Brain microvascular endothelial cell (primary cell): Measurements from ENCODE around the gene RPL6.

Source experiments
- DNase-seq: peaks from one replicate; pipeline ENCODE4 v3.0.0-alpha.2; 2020
- H3K27ac ChIP-seq: fragments of 250-450 bp; sonication (Bioruptor Pico); 2 replicates; pipeline ENCODE4 v1.5.1; 2020; ENCODE audit warnings: mild to moderate bottlenecking, moderate library complexity
- H3K27me3 ChIP-seq: fragments of 250-450 bp; sonication (Bioruptor Pico); replicated peaks from 2 replicates; pipeline ENCODE4 v1.5.1; 2020; ENCODE audit warnings: mild to moderate bottlenecking
- H3K36me3 ChIP-seq: fragments of 250-450 bp; sonication (Bioruptor Pico); replicated peaks from 2 replicates; pipeline ENCODE4 v1.5.1; 2020; ENCODE audit warnings: mild to moderate bottlenecking
- H3K4me3 ChIP-seq: 2 replicates; pipeline ENCODE4 v1.5.1; 2011; ENCODE audit warnings: low read depth, mild to moderate bottlenecking, control low read depth, low read length, moderate library complexity
- in situ Hi-C: cut with HindIII; loops from 2 replicates; pipeline ENCODE4 v1.10.0; 2017; ENCODE audit warnings: low sequenced_read_pairs, low pct_ligation_motif_present
- TF ChIP-seq, protein P1 (sequence below): IDR thresholded peaks from 2 replicates; pipeline ENCODE4 v1.5.1; 2011; ENCODE audit warnings: low read depth, mild to moderate bottlenecking, moderate library complexity, low read length, control low read depth, inconsistent platforms; ENCODE audit errors: missing control alignments

The RPL6 gene

DNA sequence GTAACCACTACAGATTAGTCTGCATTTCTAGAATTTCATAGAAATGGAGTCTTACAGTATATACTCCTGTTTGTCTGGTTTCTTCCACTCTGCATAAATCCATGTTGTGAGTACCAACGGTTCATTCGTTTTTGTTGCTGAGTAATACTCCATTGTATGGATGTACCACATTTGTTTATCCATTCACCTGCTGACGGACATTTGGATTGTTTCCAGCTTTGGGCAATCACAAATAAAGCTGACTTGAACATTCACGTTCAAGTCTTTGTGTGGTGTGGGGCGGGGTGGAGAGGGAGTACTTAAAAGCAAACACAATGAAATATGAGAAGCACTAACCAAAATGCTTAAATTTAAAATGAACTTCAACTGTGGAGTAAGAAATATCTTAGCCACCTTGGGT lies 34.3 kb downstream of the RPL6 start:
- TF ChIP-seq, protein P1, sequence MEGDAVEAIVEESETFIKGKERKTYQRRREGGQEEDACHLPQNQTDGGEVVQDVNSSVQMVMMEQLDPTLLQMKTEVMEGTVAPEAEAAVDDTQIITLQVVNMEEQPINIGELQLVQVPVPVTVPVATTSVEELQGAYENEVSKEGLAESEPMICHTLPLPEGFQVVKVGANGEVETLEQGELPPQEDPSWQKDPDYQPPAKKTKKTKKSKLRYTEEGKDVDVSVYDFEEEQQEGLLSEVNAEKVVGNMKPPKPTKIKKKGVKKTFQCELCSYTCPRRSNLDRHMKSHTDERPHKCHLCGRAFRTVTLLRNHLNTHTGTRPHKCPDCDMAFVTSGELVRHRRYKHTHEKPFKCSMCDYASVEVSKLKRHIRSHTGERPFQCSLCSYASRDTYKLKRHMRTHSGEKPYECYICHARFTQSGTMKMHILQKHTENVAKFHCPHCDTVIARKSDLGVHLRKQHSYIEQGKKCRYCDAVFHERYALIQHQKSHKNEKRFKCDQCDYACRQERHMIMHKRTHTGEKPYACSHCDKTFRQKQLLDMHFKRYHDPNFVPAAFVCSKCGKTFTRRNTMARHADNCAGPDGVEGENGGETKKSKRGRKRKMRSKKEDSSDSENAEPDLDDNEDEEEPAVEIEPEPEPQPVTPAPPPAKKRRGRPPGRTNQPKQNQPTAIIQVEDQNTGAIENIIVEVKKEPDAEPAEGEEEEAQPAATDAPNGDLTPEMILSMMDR = no peak
- Histone ChIP-seq H3K27me3 (no peaks in the 10 kb centered on the region), H3K36me3 (no peaks in the 10 kb centered on the region), H3K4me3 (no peak overlapping the region), H3K27ac (no peak overlapping the region)
- no peak for DNase-seq
- in situ Hi-C loops = no loop called here

DNA sequence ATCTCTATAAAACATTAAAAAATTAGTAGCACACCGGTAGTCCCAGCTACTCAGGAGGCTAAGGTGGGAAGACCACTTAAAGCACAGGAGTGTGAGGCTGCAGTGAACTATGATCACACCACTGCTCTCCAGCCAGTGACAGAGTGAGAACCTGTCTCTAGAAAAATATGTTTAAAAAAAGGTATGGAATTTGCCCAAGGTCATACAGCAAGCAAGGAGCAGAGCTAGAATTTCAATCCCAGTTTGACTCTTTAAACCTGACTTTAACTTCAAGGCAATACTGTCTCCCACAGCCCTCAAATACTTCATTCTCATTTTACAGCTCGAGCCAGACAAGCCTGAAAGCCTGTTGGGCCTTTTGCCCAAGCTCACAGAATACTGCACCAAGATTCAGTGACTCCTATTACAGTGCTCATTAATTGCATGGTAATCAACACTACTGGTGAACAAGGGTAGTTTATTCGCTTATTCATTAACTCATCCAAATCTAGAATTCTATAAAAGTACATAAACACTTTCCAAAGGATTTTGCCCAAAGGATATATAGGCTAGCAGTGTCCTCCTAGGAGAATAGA lies 35.2 kb downstream of the RPL6 start:
- TF ChIP-seq, protein P1 = no peak
- H3K4me3 ChIP-seq = no peak overlapping the region
- in situ Hi-C loops = no loop called here
- H3K27ac ChIP-seq = no peak overlapping the region
- H3K27me3 ChIP-seq = no peaks in the 10 kb centered on the region
- no peaks in the 10 kb centered on the region for H3K36me3 ChIP-seq
- DNase-seq = no peak

DNA sequence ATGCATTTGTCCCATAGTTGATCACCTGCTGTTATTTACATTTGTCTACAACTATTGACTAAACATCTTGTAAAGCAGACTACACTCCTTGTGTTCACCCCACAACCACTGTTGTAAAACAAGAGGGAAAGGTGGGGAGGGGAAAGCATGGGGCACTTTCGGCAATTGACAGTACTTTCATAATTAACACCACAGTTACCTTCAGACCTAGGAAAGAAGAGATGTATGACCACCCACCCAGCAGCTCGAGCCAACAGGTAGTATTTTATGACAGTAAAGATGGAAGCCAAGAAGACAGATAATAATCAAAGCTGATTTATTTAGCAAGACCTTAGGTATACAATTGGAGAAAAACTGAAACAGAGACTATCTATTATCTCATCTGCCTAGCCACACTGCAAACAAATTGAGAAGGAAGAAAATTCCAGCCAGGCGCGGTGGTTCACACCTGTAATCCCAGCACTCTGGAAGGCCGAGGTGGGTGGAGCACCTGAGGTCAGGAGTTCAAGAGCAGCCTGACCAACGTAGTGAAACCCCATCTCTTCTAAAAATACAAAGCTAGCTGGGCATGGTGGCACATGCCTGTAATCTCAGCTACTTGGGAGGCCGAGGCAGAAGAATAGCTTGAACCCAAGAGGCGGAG lies 38.4 kb downstream of the RPL6 start:
- H3K36me3 ChIP-seq = no peaks in the 10 kb centered on the region
- H3K27me3 ChIP-seq = no peaks in the 10 kb centered on the region
- no peak overlapping the region for H3K4me3 ChIP-seq
- H3K27ac ChIP-seq = no peak overlapping the region
- DNase-seq = no peak
- in situ Hi-C loops = no loop called here
- TF ChIP-seq, protein P1 = no peak

DNA sequence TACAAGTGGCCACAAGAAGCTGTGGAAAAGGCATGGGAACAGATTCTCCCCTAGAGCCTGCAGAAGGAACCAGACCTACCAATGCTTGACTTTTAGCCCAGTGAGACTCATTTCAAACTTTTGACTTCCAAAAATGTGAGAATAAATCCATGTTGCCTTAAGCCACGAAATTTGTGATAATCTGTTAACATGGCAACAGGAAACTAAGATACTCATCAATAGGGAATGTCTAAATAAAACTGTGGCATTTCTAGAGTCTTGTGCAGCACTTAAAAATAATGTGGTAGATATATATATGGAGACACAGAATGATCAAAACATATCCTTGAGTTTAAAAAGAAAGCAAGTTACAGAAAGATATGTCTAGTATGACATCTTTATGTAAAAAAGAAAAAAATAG lies 39.2 kb downstream of the RPL6 start:
- Histone ChIP-seq H3K27ac (no peak overlapping the region), H3K4me3 (no peak overlapping the region), H3K36me3 (no peaks in the 10 kb centered on the region), H3K27me3 (no peaks in the 10 kb centered on the region)
- in situ Hi-C loops = no loop called here
- TF ChIP-seq, protein P1 = no peak
- DNase-seq = no peak

DNA sequence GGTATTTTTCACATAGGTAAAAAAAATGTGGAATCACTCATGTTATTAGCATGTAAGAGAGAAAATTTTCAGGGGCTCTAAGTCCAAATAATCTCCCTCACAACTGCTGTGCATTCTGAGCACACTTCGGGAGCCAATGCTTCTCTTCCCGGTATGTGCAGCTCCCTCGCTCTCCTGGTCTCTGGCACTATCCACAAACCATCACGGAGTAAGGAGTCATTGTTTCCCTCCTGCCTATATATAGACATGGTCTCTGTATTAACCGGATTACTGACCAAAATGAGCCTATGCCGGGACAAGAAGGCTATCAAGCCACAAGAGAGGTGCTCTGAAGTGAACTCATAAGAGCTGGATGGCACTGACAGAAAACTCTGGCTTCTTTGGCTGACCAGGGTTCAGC lies 40.5 kb downstream of the RPL6 start:
- H3K27me3 ChIP-seq = no peaks in the 10 kb centered on the region
- TF ChIP-seq, protein P1 = no peak
- no peaks in the 10 kb centered on the region for H3K36me3 ChIP-seq
- DNase-seq = no peak
- in situ Hi-C loops = no loop called here
- no peak overlapping the region for H3K4me3 ChIP-seq
- H3K27ac ChIP-seq = no peak overlapping the region

DNA sequence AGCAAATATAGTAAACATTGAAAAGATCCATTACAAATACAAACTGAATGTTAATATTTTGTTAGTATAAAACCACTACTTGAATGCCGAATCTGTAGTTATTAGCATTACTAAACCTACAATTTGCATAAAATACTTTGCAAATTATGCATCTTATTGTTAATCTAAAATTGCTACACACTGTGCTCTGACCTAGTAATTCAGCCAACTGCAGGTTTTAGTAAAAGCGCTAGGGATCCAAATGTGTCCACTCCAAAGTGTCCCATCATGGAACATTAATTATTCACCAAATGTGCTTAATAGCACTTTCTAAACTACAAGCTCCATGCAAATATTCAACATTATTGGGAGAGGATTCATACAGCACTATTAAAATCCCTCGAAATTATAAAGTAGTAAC lies 41.4 kb downstream of the RPL6 start:
- in situ Hi-C loops = no loop called here
- TF ChIP-seq, protein P1 = no peak
- DNase-seq = no peak
- H3K27ac ChIP-seq = no peak overlapping the region
- no peaks in the 10 kb centered on the region for H3K27me3 ChIP-seq
- no peak overlapping the region for H3K4me3 ChIP-seq
- H3K36me3 ChIP-seq = no peaks in the 10 kb centered on the region
